Lung (tissue), 12 donors: ENCODE results near the gene CD46. TPM values are rescaled to one million over a fixed set of nuclear protein-coding genes. Genes with fewer than 3 reads are reported as not detected.

Source experiments
- ATAC-seq: fragments of 200-7000 bp; cut with Tn5 transposase; one replicate; pipeline ENCODE4 v1.9.1; 2020; ENCODE audit warnings: moderate number of reproducible peaks; ENCODE audit not compliant: insufficient read depth, low FRiP score
- DNase-seq, 3 donors: peaks; one replicate each; pipeline ENCODE4 v3.0.0-alpha.2; 2013 to 2017
- H3K27ac ChIP-seq, 2 donors: one replicate each; pipeline ENCODE4 v1.5.1; 2013; ENCODE audit warnings: mild to moderate bottlenecking in 2 of 2, moderate library complexity in 2 of 2, control low read depth in 1 of 2, inconsistent platforms in 1 of 2, low read depth in 1 of 2, low read length in 1 of 2
- H3K27me3 ChIP-seq, 3 donors: one replicate each; pipeline ENCODE4 v1.5.1; 2013; ENCODE audit warnings: low read length in 2 of 3; ENCODE audit not compliant: control insufficient read depth in 3 of 3, insufficient read depth in 3 of 3
- H3K36me3 ChIP-seq, 4 donors: one replicate each; pipeline ENCODE4 v1.5.1; 2013; ENCODE audit warnings: low read length in 4 of 4, mild to moderate bottlenecking in 1 of 4, moderate library complexity in 1 of 4; ENCODE audit not compliant: control insufficient read depth in 4 of 4, insufficient read depth in 4 of 4
- H3K4me1 ChIP-seq, 5 donors: one replicate each; pipeline ENCODE4 v1.5.1; 2013; ENCODE audit warnings: low read length in 5 of 5, mild to moderate bottlenecking in 2 of 5, moderate library complexity in 1 of 5; ENCODE audit not compliant: control insufficient read depth in 5 of 5, insufficient read depth in 5 of 5
- H3K4me3 ChIP-seq: one replicate; pipeline ENCODE4 v1.5.1; 2013; ENCODE audit warnings: mild to moderate bottlenecking, control low read depth, moderate library complexity
- H3K9ac ChIP-seq, 2 donors: one replicate each; pipeline ENCODE4 v1.5.1; 2013; ENCODE audit warnings: low read length in 2 of 2, control low read depth in 1 of 2; ENCODE audit not compliant: insufficient read depth in 1 of 2
- H3K9me3 ChIP-seq, 4 donors: one replicate each; pipeline ENCODE4 v1.5.1; 2013; ENCODE audit warnings: low read length in 3 of 4, mild to moderate bottlenecking in 1 of 4, moderate library complexity in 1 of 4; ENCODE audit not compliant: control insufficient read depth in 4 of 4, insufficient read depth in 3 of 4
- WGBS, 2 donors: extraction: QIAGEN DNeasy Blood & Tissue Kit; methylation state at CpG; one replicate each; pipeline ENCODE4 v1.1.7; 2013; 5-methylcytosine and 5-hydroxymethylcytosine counted together
- polyA plus RNA-seq, 2 donors: library from polyadenylated mRNA; stranded (reverse); fragments of 200-250 nt; gene quantifications; one replicate each; pipeline ENCODE4 v1.2.1, GENCODE V29; 2013
- total RNA-seq, 2 donors: library from RNA; depleted of rRNA in 1 of 2; stranded (reverse); fragments of >200 nt in 1 of 2; gene quantifications; one replicate each; pipeline ENCODE4 v1.2.1, GENCODE V29; 2014 to 2021
- TF ChIP-seq, protein P1 (sequence below): IDR thresholded peaks from 2 replicates; pipeline ENCODE4 v1.5.1; 2012; ENCODE audit warnings: mild to moderate bottlenecking; ENCODE audit errors: control extremely low read depth, extremely low read depth
- donor health status: control.
- donor health status: control.
- donor health status: Bipolar disorder and iron deficiency.
- donor health status: healthy.
- donor health status: DM: yes; HTN: yes; CAD: no.

CD46 gene
- total and polyA plus RNA-seq, 4 donors = 157 to 420 (median 215) TPM

DNA sequence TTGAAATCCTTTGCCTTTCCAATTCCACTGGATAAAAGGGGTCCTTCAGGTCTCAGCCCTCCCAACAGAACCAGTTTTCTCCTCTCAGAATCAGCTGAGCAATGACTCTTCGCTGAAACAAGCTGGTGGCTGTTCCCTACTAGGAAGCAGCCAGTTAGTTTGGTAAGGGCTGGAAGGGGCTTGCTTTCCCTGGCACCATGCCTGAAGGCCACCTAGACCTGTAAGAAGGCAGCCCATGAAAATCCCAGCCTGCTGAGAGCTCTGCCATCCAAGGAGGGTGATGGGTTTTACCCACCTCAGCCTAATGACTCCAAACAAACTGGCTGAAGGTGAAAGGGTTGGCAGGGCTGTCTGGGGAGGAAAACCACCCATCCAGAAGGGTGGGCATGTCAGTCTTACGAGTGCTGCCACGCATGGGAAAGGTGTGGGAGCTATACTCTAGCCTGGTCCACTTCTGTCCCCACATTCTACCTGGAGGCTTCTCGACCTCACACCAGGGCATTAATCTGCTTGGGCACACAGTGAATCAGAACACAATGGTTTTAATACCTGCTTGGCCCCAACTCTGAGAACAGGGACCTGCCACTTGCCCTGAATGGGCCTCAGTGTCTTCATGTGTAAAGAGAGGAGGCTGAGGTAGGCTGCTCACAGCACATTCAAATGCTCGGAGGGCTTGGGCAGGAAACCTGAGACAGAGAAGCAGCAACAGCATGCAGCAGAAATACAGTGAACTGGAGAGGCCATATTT lies 53.0 kb downstream of the CD46 start:
- TF ChIP-seq, protein P1, sequence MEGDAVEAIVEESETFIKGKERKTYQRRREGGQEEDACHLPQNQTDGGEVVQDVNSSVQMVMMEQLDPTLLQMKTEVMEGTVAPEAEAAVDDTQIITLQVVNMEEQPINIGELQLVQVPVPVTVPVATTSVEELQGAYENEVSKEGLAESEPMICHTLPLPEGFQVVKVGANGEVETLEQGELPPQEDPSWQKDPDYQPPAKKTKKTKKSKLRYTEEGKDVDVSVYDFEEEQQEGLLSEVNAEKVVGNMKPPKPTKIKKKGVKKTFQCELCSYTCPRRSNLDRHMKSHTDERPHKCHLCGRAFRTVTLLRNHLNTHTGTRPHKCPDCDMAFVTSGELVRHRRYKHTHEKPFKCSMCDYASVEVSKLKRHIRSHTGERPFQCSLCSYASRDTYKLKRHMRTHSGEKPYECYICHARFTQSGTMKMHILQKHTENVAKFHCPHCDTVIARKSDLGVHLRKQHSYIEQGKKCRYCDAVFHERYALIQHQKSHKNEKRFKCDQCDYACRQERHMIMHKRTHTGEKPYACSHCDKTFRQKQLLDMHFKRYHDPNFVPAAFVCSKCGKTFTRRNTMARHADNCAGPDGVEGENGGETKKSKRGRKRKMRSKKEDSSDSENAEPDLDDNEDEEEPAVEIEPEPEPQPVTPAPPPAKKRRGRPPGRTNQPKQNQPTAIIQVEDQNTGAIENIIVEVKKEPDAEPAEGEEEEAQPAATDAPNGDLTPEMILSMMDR = no peak
- DNase-seq = peak in 2 of 3 donors; percentile 40 to 54

DNA sequence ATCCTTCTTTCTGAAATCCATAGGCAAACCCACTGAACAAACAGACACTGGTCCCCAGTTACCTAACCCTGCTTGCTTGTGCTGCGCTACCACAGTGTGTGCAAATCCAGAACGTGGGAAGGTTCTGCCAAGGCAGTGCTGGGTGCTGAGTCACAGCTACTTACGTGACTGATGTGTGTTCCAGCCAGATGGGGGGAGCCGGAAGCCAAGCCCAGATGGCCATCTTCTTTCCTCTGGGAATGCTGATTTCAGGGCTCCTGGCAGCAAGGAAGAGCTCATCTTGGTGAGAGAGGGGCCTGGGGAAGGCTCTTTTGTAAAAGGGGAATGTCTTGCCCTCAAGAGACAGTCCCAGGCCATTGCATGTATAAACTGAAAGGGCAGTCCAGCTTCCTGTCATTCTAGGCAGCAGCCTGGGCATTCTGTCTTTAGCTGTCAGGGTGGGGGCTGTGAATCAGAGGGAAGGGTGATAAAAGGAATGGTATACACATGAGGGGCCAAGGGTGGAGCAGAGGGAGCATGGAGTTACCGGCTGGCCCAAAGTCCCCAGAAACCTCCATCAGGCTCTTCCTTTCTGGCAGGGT lies 54.1 kb downstream of the CD46 start:
- Histone ChIP-seq H3K4me1 (peaks cover 0 to 56% (median 11%) of the 10 kb centered on the region in 5 donors), H3K9me3 (no peaks in the 10 kb centered on the region), H3K27ac (peak overlapping the region; percentile 81 to 83), H3K9ac (no peak overlapping the region), H3K4me3 (no peak overlapping the region), H3K36me3 (peaks cover 0 to 48% (median 9%) of the 10 kb centered on the region in 4 donors), H3K27me3 (no peaks in the 10 kb centered on the region)
- 28 to 44% methylated on average over 5 of the region's 5 CpGs for WGBS, 2 donors
- no peak for DNase-seq
- TF ChIP-seq, protein P1 = no peak
- peak; percentile 63 for ATAC-seq

More for the DNA sequence above, 53.0 kb downstream of the CD46 start:
- H3K9me3 ChIP-seq = no peaks in the 10 kb centered on the region
- H3K27me3 ChIP-seq = no peaks in the 10 kb centered on the region
- peaks cover 0 to 47% (median 11%) of the 10 kb centered on the region in 5 donors for H3K4me1 ChIP-seq
- peak overlapping the region; percentile 81 to 84 for H3K27ac ChIP-seq
- peaks cover 0 to 46% (median 12%) of the 10 kb centered on the region in 4 donors for H3K36me3 ChIP-seq
- H3K9ac ChIP-seq = no peak overlapping the region
- H3K4me3 ChIP-seq = no peak overlapping the region
- 85 to 95% methylated on average over 5 of the region's 5 CpGs for WGBS, 2 donors
- ATAC-seq = no peak

DNA sequence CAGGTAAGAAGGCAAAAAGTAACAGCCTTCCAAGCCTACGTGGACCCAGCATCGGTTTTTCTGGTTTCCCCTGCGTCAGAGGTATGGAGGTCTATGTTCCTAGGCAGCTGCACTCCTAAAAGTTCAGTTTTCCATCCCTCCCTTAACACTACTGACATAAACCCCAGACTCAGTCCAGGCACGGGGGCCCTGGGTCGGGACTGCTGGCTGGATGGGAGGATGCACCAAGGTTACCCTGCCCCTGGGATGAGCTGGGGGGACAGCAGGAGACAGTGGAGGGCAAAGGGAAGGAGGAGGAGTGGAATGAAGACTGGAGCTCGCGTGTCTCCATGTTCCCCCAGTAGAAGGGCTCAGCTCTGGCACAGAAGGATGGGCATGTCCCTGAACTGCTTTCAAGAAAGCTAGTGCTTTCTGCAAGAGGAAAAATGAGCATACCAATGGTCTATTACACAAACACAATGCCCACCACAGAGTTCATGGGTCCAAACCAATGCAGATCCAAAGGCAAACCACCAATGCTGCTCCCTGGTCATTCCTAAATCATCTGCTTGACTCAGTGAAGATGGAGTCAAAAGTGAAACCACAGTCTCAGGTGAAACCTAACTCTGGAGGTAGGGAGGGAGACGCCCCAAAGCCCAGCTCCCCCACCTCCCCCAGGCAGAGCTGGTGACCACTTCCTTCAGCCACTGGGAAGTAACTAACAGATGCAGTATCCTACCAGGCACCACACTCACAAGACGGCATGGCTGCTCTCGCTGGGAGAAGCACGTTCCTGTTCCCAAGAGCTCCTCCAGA lies 54.9 kb downstream of the CD46 start:
- peaks cover 0 to 57% (median 11%) of the 10 kb centered on the region in 5 donors for H3K4me1 ChIP-seq
- peak overlapping the region; percentile 81 to 83 for H3K27ac ChIP-seq
- no peaks in the 10 kb centered on the region for H3K27me3 ChIP-seq
- no peak for DNase-seq
- TF ChIP-seq, protein P1 = no peak
- no peak for ATAC-seq
- H3K9me3 ChIP-seq = no peaks in the 10 kb centered on the region
- WGBS, 2 donors = 71 to 80% methylated on average over 11 of the region's 11 CpGs
- H3K4me3 ChIP-seq = no peak overlapping the region
- peaks cover 0 to 48% (median 9%) of the 10 kb centered on the region in 4 donors for H3K36me3 ChIP-seq
- H3K9ac ChIP-seq = no peak overlapping the region
